Ovary (tissue), 3 donors: Measurements from ENCODE around the gene CEP89.
"Not testable (repeated sequence)": the region's sequence is repeated elsewhere in the genome, so short reads cannot be mapped to it uniquely, and the experiment has no call there.

Experiments
- POLR2A ChIP-seq: fragments of 450-650 bp; IDR thresholded peaks from one replicate; pipeline ENCODE4 v1.6.1; 2017; ENCODE audit warnings: antibody characterized with exemption, mild to moderate bottlenecking, moderate library complexity
- TF ChIP-seq, protein P1 (sequence below), 3 donors: fragments of 450-650 bp in 2 of 3; fragments of 200-600 bp in 1 of 3; IDR thresholded peaks; one replicate each; pipeline versions ENCODE4 v1.5.1 to v1.8.0; 2016 to 2022; ENCODE audit warnings: antibody characterized with exemption in 3 of 3, mild to moderate bottlenecking in 1 of 3
- donor health status: DM: no; HTN: no; CAD: no.

GRCh38 chr19:32941273-32941672 lies 30.5 kb downstream of the CEP89 start:
- not testable (repeated sequence) for TF ChIP-seq POLR2A
- TF ChIP-seq, protein P1, sequence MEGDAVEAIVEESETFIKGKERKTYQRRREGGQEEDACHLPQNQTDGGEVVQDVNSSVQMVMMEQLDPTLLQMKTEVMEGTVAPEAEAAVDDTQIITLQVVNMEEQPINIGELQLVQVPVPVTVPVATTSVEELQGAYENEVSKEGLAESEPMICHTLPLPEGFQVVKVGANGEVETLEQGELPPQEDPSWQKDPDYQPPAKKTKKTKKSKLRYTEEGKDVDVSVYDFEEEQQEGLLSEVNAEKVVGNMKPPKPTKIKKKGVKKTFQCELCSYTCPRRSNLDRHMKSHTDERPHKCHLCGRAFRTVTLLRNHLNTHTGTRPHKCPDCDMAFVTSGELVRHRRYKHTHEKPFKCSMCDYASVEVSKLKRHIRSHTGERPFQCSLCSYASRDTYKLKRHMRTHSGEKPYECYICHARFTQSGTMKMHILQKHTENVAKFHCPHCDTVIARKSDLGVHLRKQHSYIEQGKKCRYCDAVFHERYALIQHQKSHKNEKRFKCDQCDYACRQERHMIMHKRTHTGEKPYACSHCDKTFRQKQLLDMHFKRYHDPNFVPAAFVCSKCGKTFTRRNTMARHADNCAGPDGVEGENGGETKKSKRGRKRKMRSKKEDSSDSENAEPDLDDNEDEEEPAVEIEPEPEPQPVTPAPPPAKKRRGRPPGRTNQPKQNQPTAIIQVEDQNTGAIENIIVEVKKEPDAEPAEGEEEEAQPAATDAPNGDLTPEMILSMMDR (IDR thresholded peaks at IDR 0.05), result not testable (repeated sequence)
